DMS153 treated with DMSO at 0.1 percent for 48 hours (cell line): ENCODE data around the gene GYG2.
"Not testable (repeated sequence)": the region's sequence is repeated elsewhere in the genome, so short reads cannot be mapped to it uniquely, and the experiment has no call there.

ENCODE experiments used
- DNase-seq: peaks from one replicate; lab custom pipeline; 2025; ENCODE audit not compliant: unreplicated experiment; lab: John Stamatoyannopoulos, UW

GYG2 gene

DNA sequence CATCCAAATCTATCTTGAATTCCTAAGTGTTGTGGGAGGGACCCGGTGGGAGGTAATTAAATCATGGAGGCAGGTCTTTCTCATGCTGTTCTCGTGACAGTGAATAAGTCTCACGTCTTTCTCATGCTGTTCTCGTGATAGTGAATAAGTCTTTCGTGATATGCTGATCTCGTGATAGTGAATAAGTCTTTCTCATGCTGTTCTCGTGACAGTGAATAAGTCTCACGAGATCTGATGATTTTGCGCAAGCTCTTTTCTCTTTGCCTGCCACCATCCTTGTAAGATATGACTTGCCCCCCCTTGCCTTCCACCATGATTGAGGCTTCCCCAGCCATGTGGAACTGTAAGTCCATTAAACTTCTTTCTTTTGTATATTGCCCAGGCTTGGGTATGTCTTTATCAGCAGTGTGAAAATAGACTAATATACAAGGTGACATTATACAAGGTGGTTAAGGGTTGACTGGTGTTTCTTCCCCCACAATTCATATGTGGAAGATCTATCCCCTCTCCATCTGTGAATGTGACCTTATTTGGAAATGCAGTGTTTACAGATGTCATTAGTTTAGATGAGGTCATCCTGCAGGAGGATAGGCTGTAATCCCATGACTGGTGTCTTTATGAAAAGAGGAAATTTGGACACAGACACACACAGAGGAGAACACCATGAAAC lies 72.8 kb downstream of the GYG2 start:
- no peak for DNase-seq

DNA sequence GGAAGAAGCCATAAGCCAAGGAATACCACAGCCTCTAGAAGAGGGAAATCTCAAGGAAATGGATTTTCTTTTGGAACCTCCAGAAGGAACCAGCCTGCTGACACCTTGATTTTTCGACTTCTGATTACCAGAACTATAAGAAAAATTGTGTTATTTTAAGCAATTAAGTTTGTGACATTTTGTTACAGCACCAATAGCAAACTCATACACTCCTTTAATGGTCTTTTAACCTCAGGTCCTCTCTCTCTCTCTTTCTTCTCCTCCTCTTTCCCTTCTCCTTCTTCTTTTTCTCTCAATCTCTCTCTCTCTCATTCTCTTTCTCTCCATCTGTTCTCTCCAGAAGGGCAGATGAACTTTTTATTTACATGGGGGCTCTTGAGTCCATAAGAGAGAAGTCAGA lies 74.1 kb downstream of the GYG2 start:
- no peak for DNase-seq

DNA sequence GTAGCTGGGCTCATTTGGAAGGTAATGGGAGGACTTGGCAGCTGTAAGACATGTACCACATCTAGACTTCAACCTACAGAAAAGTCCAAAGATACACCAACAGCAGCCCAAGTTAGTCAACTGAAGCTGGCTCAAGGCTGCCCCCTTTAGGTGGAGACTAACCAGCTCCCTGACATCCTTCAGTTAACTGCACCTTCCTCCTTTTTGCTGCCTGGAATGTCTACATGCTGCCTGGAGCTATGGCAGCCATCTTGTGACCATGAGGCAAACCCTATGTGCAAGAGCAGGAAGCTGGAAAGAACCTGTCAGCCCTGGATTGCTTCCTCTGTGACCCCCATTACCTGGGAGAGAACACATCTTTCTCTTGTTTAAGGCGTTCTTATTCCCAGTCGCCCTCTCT lies 74.6 kb downstream of the GYG2 start:
- DNase-seq: no peak

DNA sequence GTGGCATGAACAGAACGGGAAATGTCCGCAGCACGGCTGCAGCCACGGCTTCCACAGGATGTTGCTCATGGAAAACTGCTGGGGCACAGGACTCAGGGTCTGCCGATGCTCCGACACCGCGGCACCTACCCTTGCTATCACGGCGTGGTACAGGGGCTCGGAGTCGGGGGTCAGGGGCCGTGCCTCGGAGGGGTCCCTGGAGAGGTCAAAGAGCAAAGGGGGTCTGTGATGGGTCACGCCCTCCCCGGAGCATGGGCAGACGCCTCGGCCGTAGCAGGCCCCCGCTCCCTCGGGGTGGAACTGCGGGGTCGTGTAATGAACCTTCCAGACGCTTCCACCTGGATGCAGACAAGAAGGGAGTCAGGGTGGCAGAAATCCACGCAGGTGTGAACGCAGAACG lies 78.6 kb downstream of the GYG2 start:
- DNase-seq: no peak

DNA sequence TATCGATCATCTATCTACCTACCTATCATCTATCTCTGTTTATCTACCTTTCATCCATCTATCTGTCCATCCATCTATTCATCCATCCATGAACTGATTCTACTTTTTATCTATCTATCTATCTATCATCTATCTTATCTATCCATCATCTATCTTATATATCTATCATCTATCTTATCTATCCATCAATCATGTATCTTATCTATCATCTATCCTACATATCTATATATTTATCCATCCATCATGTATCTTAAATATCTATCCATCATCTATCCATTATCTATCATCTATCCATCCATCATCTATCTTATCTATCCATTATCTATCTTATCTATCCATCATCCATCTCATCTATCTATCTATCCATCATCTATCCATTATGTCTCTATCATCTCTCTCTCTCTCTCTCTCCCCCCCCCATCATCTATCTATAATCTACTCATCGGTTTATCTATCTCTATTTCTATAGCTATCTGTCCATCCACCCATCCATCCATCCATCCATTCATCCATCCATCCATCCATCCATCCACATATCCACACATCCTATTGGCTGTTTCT lies 79.5 kb downstream of the GYG2 start:
- no peak for DNase-seq

DNA sequence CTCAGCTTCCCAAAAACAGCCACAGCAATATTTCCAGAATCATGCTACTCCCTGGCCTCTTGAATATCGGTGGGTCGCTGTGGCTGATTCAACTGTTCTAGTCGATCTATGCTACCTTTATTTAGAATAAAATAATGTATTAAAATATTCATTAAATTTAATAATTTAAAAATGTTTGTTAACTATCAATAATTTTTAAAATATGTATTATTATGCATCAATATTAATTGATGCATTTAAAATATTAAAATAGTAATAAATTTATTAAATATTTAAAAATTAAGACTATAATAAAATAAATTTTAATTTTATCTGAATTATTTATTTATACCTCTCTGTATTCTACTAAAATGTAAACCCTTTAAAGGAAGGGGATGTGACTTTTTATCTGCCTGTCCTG lies 81.4 kb downstream of the GYG2 start:
- DNase-seq: no peak

DNA sequence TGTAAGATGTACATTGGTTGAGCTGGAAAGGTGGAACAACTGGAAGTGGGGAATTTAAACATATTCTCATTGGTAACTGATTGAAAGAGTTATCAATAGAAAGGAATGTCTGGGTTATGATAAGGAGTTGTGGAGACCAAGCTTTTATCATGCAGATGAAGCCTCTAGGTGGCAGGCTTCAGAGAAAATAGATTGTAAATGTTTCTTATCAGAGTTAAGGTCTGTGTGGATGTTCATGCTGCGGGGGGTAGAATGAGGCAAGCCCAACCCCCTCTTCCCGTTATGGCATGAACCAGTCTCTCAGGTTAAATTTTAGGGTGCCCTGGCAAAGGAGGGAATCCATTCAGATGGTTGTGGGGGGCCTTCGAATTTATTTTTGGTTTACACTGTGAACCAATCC lies 84.4 kb downstream of the GYG2 start:
- DNase-seq: no peak

DNA sequence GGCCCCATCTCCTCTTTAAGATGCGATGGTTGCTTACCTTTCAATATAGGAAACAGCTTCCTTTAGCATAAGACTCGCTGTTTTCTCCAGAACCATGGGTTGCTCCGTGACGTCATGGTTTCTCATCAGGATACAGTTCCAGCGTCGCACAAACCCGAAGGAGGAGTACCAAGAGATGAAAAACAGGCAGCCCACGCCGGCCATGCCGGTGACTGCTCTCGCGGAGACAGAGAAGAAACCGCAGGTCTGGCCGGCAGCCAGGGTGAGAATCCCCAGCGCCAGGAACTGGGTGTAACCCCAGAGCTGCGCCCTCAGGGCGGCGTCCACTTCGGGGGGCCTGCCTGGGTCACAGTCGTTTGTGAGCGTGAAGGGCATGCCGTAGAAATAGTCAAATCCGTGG lies 89.0 kb downstream of the GYG2 start:
- DNase-seq: no peak

DNA sequence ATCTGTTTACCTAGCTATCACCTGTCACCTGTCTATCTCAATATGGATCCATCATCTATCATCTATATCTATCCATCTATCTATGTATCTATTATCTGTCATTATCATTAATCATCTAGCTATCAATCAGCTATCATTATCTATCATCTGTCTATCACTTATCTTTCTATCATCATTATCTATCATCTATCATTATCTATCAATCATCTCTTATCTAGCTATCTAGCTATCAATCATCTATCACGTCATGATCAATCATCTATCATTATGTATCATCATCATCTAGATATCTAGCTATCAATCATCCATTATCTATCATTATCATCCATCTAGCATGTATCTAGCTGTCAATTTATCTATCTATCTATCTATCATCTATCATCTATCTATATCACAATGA lies 92.5 kb downstream of the GYG2 start:
- no peak for DNase-seq

DNA sequence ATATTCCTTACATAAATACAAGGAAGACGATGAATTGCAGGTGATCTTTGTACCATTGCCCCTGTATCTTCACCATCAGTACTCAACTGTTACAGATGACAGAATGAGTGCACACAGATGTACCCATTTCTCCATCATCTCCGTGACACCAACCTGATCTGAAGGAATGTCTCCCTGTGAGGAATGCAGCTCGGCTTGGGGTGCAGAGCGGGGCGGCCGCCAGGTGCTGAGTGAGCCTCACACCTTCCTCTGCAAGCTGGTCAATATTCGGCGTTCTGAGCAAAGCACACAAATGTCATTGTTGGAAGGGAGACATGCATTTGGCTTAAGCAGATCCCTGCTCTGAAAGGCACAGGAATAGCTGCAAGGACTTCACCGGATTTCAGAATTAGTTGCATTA lies 93.0 kb downstream of the GYG2 start:
- DNase-seq: no peak

DNA sequence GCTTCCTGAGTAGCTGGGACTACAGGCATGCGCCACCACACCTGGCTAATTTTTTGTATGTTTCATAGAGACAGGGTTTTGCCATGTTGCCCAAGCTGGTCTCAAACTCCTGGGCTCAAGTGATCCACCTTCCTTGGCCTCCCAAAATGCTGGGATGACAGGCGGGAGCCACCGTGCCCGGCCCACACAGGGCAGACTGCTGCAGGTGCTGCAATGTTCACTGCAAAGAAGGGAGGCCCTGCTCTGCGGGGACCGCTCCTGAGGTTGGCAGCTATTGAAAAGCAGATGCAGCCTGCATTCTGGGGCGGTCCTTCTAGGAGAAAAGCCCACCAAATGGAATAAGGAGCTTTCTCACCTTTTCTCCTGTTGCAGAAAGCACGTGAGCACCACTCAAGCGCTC lies 95.4 kb downstream of the GYG2 start:
- no peak for DNase-seq

DNA sequence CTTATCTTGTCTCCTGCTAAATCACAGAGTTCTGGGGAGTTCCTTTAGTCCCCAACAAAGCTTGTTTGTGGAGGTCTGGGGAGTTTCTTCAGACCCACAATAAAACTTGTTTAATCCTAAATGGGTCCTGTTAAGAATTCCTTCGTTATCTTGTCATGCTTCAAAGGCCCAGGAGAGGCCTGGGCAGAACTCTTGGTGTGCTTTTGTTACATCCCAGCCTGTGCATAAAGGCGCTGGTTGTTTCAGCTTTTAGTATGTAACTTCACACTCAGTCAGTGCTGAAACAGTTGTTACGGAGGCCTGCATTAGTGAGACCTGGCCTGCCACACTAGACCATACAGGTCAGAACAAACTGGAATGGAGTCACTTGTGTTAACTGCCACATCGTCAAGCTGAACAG lies 97.5 kb downstream of the GYG2 start:
- not testable (repeated sequence) for DNase-seq

DNA sequence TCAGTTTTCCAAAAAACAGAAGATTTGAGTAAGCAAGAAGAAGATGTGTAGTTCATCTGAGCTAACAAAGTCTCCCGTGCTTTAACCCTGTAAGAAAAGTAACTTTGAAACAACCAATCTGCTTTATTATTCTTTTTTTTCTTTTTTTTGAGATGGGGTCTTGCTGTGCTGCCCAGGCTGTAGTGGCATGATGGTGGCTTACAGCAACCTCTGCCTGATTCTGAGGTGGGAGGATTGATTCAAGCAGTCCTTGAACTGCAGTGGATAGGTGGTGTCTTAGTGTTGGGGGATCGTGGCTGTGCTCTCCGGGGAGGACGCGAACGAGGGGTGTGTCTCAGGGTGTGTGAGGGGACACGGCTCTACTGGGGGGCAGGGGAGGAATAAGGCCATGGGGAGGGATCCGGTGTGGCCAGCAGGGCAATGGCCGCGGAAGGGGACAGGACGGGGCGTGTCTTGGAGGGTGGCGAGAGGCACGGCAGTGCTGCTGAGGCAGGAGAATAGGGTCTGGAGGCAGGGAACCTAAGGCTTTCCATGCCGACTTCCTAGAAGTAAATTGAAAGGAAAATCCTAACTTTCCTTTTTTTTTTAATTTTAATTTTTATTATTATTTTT lies 98.0 kb downstream of the GYG2 start:
- no peak for DNase-seq

DNA sequence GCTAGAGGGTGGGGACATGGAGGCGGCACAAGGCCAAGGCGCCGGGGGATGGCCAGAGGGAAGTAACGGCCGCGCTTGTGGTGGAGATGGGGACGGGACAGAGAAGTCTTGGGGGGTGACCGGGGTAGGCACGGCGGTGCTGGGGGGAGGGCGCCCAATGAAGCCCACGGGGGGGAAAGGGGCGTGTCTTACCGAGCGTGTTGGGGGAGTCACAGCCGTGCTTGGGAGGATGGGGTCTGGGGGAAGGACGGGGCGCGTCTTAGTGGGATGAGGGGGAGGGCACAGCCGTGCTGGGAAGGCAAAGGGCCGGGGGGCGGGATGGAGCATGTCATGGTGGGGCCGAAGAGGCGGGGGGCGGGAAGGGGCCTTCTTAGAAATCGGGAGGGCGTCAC lies 99.5 kb downstream of the GYG2 start:
- no peak for DNase-seq

DNA sequence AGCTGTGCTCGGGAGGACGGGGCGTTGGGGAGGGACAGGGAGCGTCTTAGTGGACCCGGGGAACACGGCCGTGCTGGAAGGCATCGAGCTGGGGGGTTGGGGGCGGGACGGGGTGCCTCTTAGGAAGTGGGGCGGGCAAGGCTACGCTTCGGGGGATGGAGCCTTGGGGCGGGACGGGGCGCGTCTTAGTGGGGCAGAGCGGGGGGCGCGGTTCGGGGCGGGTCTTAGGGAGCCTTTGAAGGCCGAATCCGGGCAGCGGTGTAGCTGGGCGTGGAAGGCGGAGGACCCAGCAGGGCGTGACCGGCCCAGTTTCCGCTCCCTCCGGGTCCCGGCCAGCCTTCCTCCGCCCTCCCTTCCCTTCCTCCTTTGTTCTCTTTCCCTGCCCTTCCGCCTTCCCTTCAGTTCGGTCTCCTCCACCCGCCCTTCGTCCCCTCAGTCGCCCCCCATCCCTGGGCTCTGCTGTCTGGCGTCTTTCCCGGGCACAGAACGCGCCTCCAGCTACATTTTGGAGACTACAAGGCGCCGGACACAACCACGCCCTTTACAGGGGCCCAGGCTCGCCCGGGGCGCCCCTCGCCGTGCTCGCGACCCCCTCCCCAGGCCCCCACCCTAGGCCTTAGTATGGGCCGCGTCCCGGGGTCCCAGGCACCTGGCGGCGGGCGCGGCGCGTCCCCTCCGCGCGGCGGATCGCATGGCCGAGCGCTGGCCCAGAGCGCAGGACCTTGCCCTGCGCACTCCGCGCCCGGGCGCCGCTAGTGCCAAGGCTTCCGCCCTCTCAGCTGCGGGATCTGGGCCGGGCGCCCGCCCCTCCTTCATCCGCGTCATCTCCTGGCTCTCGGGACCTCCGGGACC lies 100.1 kb downstream of the GYG2 start, which contains the start of gene ARSD:
Gene ARSD (minus strand): TSS at position 757 of the 852 bp plus-strand sequence. CDS start 64 bp downstream, at position 693.
- DNase-seq: no peak

DNA sequence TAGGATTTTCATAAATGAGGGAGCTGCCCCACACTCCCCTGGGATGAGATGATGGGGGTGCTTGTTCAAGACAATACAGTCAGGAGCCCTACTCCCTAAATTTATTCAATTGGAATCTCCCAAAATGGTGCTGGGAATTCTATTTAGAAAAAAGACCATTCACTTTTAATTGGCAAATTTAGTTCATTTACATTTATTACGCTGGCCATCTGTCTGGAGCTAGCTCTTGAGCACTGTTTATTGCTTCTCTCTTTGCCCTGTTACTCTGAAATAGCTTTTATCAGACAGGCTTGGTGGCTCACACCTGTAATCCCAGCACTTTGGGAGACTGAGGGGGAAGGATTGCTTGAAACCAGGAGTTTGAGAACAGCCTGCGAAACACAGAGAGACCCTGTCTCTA lies 102.4 kb downstream of the GYG2 start:
- no peak for DNase-seq

DNA sequence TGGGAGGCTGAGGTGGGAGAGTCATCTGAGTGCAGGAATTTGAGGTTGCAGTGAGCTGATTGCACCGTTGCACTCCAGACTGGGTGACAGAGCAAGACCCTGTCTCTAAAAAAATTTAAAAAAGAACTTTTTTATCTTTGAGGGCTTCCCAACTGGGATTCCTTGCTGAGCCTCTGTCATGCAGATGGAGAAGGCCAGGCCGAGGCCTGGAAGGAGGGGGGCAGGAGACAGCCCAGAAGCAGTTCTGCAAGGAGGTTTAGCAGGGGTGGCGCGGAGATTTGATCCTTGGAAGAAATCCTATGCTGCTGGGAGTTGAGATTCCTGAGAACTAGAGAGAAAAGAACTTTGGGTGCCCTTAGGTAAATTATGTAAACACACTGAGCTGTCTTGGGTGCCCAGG lies 102.9 kb downstream of the GYG2 start:
- no peak for DNase-seq
